Measurements from ENCODE around the gene C18orf63. TPM values are rescaled to one million over a fixed set of nuclear protein-coding genes. Genes with fewer than 3 reads are reported as not detected.

C18orf63 gene
- total RNA-seq, 4 donors from 2014 or later = not detected

- H3K36me3 ChIP-seq = no peaks in the 10 kb centered on the region
- WGBS, 2 donors (ENCODE audit: low coverage in 1 of 2) = 89 to 96% methylated on average over 2 to 3 of the region's 3 CpGs
- no peak overlapping the region for H3K27ac ChIP-seq
- TF ChIP-seq CTCF (IDR thresholded peaks at IDR 0.05) (no peak), POLR2A (IDR thresholded peaks at IDR 0.05) (no peak), EP300 (IDR thresholded peaks at IDR 0.05; ENCODE audit: low read depth) (no peak), POLR2AphosphoS5 (IDR thresholded peaks at IDR 0.05) (no peak)
- no peak overlapping the region for H3K4me3 ChIP-seq
- no peak for DNase-seq
- H3K27me3 ChIP-seq = no peaks in the 10 kb centered on the region
- in situ Hi-C loops (cut with MboI; ENCODE audit: low pct_ligation_motif_present in 1 of 4, low pct_unique_long_range_greater_than_20kb in 1 of 4, low sequenced_read_pairs in 3 of 4) = no loop called here
- H3K9me3 ChIP-seq = no peaks in the 10 kb centered on the region
- intact Hi-C loops (cut with DNase I; ENCODE audit: low total_unique reads) = no loop called here
- peaks cover 0 to 17% (median 0%) of the 10 kb centered on the region in 4 donors for H3K4me1 ChIP-seq
Observed at GRCh38 chr18:74271635-74272034, 44.0 kb upstream of the C18orf63 start.

- no peak for DNase-seq
- H3K4me1 ChIP-seq = peaks cover 0 to 19% (median 0%) of the 10 kb centered on the region in 4 donors
- intact Hi-C loops (cut with DNase I; ENCODE audit: low total_unique reads) = no loop called here
Observed at GRCh38 chr18:74273394-74273793, 42.2 kb upstream of the C18orf63 start.

GRCh38 chr18:74274700-74275099 is 40.9 kb upstream of the C18orf63 start:
- no peaks in the 10 kb centered on the region for H3K36me3 ChIP-seq
- no peak overlapping the region for H3K4me3 ChIP-seq
- no peak for TF ChIP-seq POLR2AphosphoS5 (IDR thresholded peaks at IDR 0.05)
- no peak for TF ChIP-seq POLR2A (IDR thresholded peaks at IDR 0.05)
- TF ChIP-seq CTCF (IDR thresholded peaks at IDR 0.05) = no peak
- no peak for TF ChIP-seq EP300 (IDR thresholded peaks at IDR 0.05; ENCODE audit: low read depth)
- DNase-seq = no peak
- peaks cover 0 to 12% (median 0%) of the 10 kb centered on the region in 4 donors for H3K4me1 ChIP-seq
- no peaks in the 10 kb centered on the region for H3K27me3 ChIP-seq
- H3K27ac ChIP-seq = no peak overlapping the region
- intact Hi-C loops (cut with DNase I; ENCODE audit: low total_unique reads) = no loop called here
- in situ Hi-C loops (cut with MboI; ENCODE audit: low pct_ligation_motif_present in 1 of 4, low pct_unique_long_range_greater_than_20kb in 1 of 4, low sequenced_read_pairs in 3 of 4) = no loop called here
- no peaks in the 10 kb centered on the region for H3K9me3 ChIP-seq
- 61 to 71% methylated on average over 4 of the region's 4 CpGs for WGBS, 2 donors (ENCODE audit: low coverage in 1 of 2)

More at GRCh38 chr18:74273394-74273793, 42.2 kb upstream of the C18orf63 start:
- in situ Hi-C loops (cut with MboI; ENCODE audit: low pct_ligation_motif_present in 1 of 4, low pct_unique_long_range_greater_than_20kb in 1 of 4, low sequenced_read_pairs in 3 of 4) = no loop called here
- WGBS, 2 donors (ENCODE audit: low coverage in 1 of 2) = 70 to 84% methylated on average over 2 to 3 of the region's 3 CpGs
- Histone ChIP-seq H3K36me3 (no peaks in the 10 kb centered on the region), H3K27me3 (no peaks in the 10 kb centered on the region), H3K4me3 (no peak overlapping the region), H3K9me3 (no peaks in the 10 kb centered on the region), H3K27ac (no peak overlapping the region)
- TF ChIP-seq EP300 (IDR thresholded peaks at IDR 0.05; ENCODE audit: low read depth) = no peak
- TF ChIP-seq POLR2A (IDR thresholded peaks at IDR 0.05) = no peak
- no peak for TF ChIP-seq CTCF (IDR thresholded peaks at IDR 0.05)
- TF ChIP-seq POLR2AphosphoS5 (IDR thresholded peaks at IDR 0.05) = no peak

GRCh38 chr18:74275736-74276135 is 39.9 kb upstream of the C18orf63 start:
- intact Hi-C loops (cut with DNase I; ENCODE audit: low total_unique reads) (no loop called here), in situ Hi-C loops (cut with MboI; ENCODE audit: low pct_ligation_motif_present in 1 of 4, low pct_unique_long_range_greater_than_20kb in 1 of 4, low sequenced_read_pairs in 3 of 4) (no loop called here)
- no peaks in the 10 kb centered on the region for H3K27me3 ChIP-seq
- H3K4me3 ChIP-seq = no peak overlapping the region
- H3K27ac ChIP-seq = no peak overlapping the region
- H3K36me3 ChIP-seq = no peaks in the 10 kb centered on the region
- H3K9me3 ChIP-seq = no peaks in the 10 kb centered on the region
- peaks cover 0 to 12% (median 0%) of the 10 kb centered on the region in 4 donors for H3K4me1 ChIP-seq
- 69 to 88% methylated on average over 5 to 11 of the region's 11 CpGs for WGBS, 2 donors (ENCODE audit: low coverage in 1 of 2)
- DNase-seq = no peak
- TF ChIP-seq POLR2A (IDR thresholded peaks at IDR 0.05) = no peak
- no peak for TF ChIP-seq CTCF (IDR thresholded peaks at IDR 0.05)

Measured in transverse colon (tissue), 4 donors.